GM23338 (cell line): Measurements from ENCODE around the gene TCERG1L. TPM values are rescaled to one million over a fixed set of nuclear protein-coding genes. Genes with fewer than 3 reads are reported as not detected.

ENCODE experiments used
- ATAC-seq: fragments of 200-7000 bp; cut with Tn5 transposase; 3 replicates; pipeline ENCODE4 v1.9.1; 2020
- DNase-seq: peaks from one replicate; pipeline ENCODE4 v3.0.0-alpha.2; 2015; ENCODE audit warnings: low spot score
- H2AFZ ChIP-seq: fragments of 200-600 bp; sonication (generic); 2 replicates; pipeline ENCODE4 v1.8.0; 2016; ENCODE audit warnings: antibody characterized with exemption, mild to moderate bottlenecking, moderate library complexity
- H3F3A ChIP-seq: fragments of 200-600 bp; sonication (generic); replicated peaks from 2 replicates; pipeline ENCODE4 v1.8.0; 2017; ENCODE audit warnings: antibody characterized with exemption, mixed run types, low read depth
- H3K27ac ChIP-seq: fragments of 200-600 bp; sonication (generic); 2 replicates; pipeline ENCODE4 v1.6.1; 2016; ENCODE audit warnings: low read depth
- H3K27me3 ChIP-seq: fragments of 200-600 bp; sonication (generic); 2 replicates; pipeline ENCODE4 v1.8.0; 2016; ENCODE audit warnings: mild to moderate bottlenecking, mixed run types, moderate library complexity; ENCODE audit not compliant: insufficient read depth
- H3K36me3 ChIP-seq: fragments of 200-600 bp; sonication (generic); 2 replicates; pipeline ENCODE4 v1.8.0; 2016; ENCODE audit warnings: mild to moderate bottlenecking; ENCODE audit not compliant: insufficient read depth
- H3K4me1 ChIP-seq: fragments of 200-600 bp; sonication (generic); 2 replicates; pipeline ENCODE4 v1.8.0; 2016; ENCODE audit warnings: mild to moderate bottlenecking, moderate library complexity; ENCODE audit not compliant: insufficient read depth
- H3K4me2 ChIP-seq: fragments of 200-600 bp; sonication (generic); 2 replicates; pipeline ENCODE4 v1.7.1; 2017; ENCODE audit warnings: mixed run types
- H3K4me3 ChIP-seq: fragments of 200-600 bp; sonication (generic); 2 replicates; pipeline ENCODE4 v1.6.1; 2016; ENCODE audit warnings: mixed run types
- H3K79me2 ChIP-seq: fragments of 200-600 bp; sonication (generic); replicated peaks from 2 replicates; pipeline ENCODE4 v1.8.0; 2017; ENCODE audit warnings: mild to moderate bottlenecking; ENCODE audit not compliant: insufficient read depth
- H3K9me2 ChIP-seq: fragments of 200-600 bp; sonication (generic); 2 replicates; pipeline ENCODE4 v1.8.0; 2017; ENCODE audit not compliant: insufficient read depth
- H4K20me1 ChIP-seq: fragments of 200-600 bp; sonication (generic); replicated peaks from 2 replicates; pipeline ENCODE4 v1.8.0; 2017; ENCODE audit warnings: mild to moderate bottlenecking; ENCODE audit not compliant: insufficient read depth
- H3K27ac Mint-ChIP-seq: 2 replicates; pipeline ENCODE4 v1.8.0; 2020; ENCODE audit warnings: inconsistent platforms, mild to moderate bottlenecking, moderate library complexity, mixed read lengths
- H3K27me3 Mint-ChIP-seq: 3 replicates; pipeline ENCODE4 v1.8.0; 2022; ENCODE audit warnings: low read depth, mild to moderate bottlenecking, moderate library complexity, mixed read lengths, inconsistent platforms; ENCODE audit not compliant: insufficient read depth, poor library complexity
- H3K36me3 Mint-ChIP-seq: 3 replicates; pipeline ENCODE4 v1.8.0; 2021; ENCODE audit warnings: low read depth, mild to moderate bottlenecking, inconsistent platforms, moderate library complexity, mixed read lengths
- H3K4me1 Mint-ChIP-seq: 3 replicates; pipeline ENCODE4 v1.8.0; 2020; ENCODE audit warnings: mild to moderate bottlenecking, inconsistent platforms, mixed read lengths
- H3K4me3 Mint-ChIP-seq: 3 replicates; pipeline ENCODE4 v1.8.0; 2021; ENCODE audit warnings: moderate library complexity, mild to moderate bottlenecking, inconsistent platforms, mixed read lengths
- H3K9me3 Mint-ChIP-seq: 3 replicates; pipeline ENCODE4 v1.8.0; 2020; ENCODE audit warnings: moderate library complexity, mild to moderate bottlenecking, inconsistent platforms, mixed read lengths
- CREB1 ChIP-seq: fragments of 250-450 bp; sonication (Bioruptor Pico); IDR thresholded peaks from 2 replicates; pipeline ENCODE4 v1.5.0; 2020; ENCODE audit warnings: low read depth, mild to moderate bottlenecking, moderate library complexity
- EZH2 ChIP-seq: fragments of 200-600 bp; sonication (generic); IDR thresholded peaks from one replicate; pipeline ENCODE4 v1.8.0; 2017; ENCODE audit warnings: antibody characterized with exemption, mild to moderate bottlenecking, low read depth; ENCODE audit not compliant: unreplicated experiment
- EZH2phosphoT487 ChIP-seq: fragments of 200-600 bp; sonication (generic); IDR thresholded peaks from one replicate; pipeline ENCODE4 v1.8.1; 2018; ENCODE audit warnings: antibody characterized with exemption; ENCODE audit not compliant: unreplicated experiment
- JUNB ChIP-seq: IDR thresholded peaks from one replicate; pipeline ENCODE4 v1.6.1; 2016; ENCODE audit warnings: antibody characterized with exemption; ENCODE audit not compliant: unreplicated experiment
- NANOG ChIP-seq: IDR thresholded peaks from 2 replicates; pipeline ENCODE4 v1.6.1; 2016; ENCODE audit warnings: antibody characterized with exemption, borderline replicate concordance
- POLR2AphosphoS5 ChIP-seq: IDR thresholded peaks from 2 replicates; pipeline ENCODE4 v1.6.1; 2016; ENCODE audit warnings: antibody characterized with exemption, low read depth
- STAT1 ChIP-seq: IDR thresholded peaks from one replicate; pipeline ENCODE4 v1.6.1; 2016; ENCODE audit warnings: antibody characterized with exemption; ENCODE audit not compliant: unreplicated experiment
- ZNF114 ChIP-seq: fragments of 250-450 bp; sonication (Bioruptor Pico); IDR thresholded peaks from 2 replicates; pipeline ENCODE4 v1.5.0; 2020; ENCODE audit warnings: mild to moderate bottlenecking, moderate library complexity
- ZNF331 ChIP-seq: fragments of 250-450 bp; sonication (Bioruptor Pico); IDR thresholded peaks from 2 replicates; pipeline ENCODE4 v1.5.0; 2020; ENCODE audit warnings: low read depth, mild to moderate bottlenecking, moderate library complexity
- ZNF462 ChIP-seq: fragments of 250-450 bp; sonication (Bioruptor Pico); IDR thresholded peaks from 2 replicates; pipeline ENCODE4 v1.5.0; 2020; ENCODE audit warnings: mild to moderate bottlenecking, moderate library complexity
- polyA plus RNA-seq: library from polyadenylated mRNA; unstranded; fragments of >200 nt; fragmentation: Nextera tagmentation; extraction: Ambion mirVana; gene quantifications from 2 replicates; pipeline ENCODE4 v1.2.1, GENCODE V29; 2016
- total RNA-seq: library from RNA; depleted of rRNA; stranded (reverse); fragments of >200 nt; shearing (Covaris generic); gene quantifications from 2 replicates; pipeline ENCODE4 v1.2.3, GENCODE V29; 2014
- TF ChIP-seq, protein P1 (sequence below): IDR thresholded peaks from 2 replicates; pipeline ENCODE4 v1.6.1; 2016; ENCODE audit warnings: antibody characterized with exemption
- TF ChIP-seq, protein P2 (sequence below), 2 experiments: fragments of 200-600 bp in 1 of 2; sonication (generic) in 1 of 2; conservative IDR thresholded peaks; 2 replicates each; pipeline versions ENCODE4 v1.5.1 to v1.6.1; 2016 to 2017; ENCODE audit warnings: antibody characterized with exemption in 2 of 2, low read depth in 2 of 2, mild to moderate bottlenecking in 2 of 2, moderate library complexity in 1 of 2
- TF ChIP-seq, protein P3 (sequence below): IDR thresholded peaks from one replicate; pipeline ENCODE4 v1.6.1; 2018; ENCODE audit warnings: antibody characterized with exemption; ENCODE audit not compliant: unreplicated experiment

Gene TCERG1L
- total and polyA plus RNA-seq, 2 experiments from 2014 or later = 3.9 to 5.5 TPM

GRCh38 chr10:131150126-131150525 lies 161.4 kb downstream of the TCERG1L start:
- no peaks in the 10 kb centered on the region for H3K79me2 ChIP-seq
- TF ChIP-seq STAT1 = no peak
- TF ChIP-seq, protein P1, sequence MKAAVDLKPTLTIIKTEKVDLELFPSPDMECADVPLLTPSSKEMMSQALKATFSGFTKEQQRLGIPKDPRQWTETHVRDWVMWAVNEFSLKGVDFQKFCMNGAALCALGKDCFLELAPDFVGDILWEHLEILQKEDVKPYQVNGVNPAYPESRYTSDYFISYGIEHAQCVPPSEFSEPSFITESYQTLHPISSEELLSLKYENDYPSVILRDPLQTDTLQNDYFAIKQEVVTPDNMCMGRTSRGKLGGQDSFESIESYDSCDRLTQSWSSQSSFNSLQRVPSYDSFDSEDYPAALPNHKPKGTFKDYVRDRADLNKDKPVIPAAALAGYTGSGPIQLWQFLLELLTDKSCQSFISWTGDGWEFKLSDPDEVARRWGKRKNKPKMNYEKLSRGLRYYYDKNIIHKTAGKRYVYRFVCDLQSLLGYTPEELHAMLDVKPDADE = no peak
- no peak for TF ChIP-seq CREB1 (CRISPR knock-in tag)
- TF ChIP-seq POLR2AphosphoS5 = no peak
- no peak for TF ChIP-seq ZNF331 (CRISPR knock-in tag)
- TF ChIP-seq, protein P2, sequence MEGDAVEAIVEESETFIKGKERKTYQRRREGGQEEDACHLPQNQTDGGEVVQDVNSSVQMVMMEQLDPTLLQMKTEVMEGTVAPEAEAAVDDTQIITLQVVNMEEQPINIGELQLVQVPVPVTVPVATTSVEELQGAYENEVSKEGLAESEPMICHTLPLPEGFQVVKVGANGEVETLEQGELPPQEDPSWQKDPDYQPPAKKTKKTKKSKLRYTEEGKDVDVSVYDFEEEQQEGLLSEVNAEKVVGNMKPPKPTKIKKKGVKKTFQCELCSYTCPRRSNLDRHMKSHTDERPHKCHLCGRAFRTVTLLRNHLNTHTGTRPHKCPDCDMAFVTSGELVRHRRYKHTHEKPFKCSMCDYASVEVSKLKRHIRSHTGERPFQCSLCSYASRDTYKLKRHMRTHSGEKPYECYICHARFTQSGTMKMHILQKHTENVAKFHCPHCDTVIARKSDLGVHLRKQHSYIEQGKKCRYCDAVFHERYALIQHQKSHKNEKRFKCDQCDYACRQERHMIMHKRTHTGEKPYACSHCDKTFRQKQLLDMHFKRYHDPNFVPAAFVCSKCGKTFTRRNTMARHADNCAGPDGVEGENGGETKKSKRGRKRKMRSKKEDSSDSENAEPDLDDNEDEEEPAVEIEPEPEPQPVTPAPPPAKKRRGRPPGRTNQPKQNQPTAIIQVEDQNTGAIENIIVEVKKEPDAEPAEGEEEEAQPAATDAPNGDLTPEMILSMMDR (conservative IDR thresholded peaks at IDR 0.05; ENCODE audit: low read depth in 2 of 2) = no peak
- no peak for TF ChIP-seq EZH2
- TF ChIP-seq, protein P3, sequence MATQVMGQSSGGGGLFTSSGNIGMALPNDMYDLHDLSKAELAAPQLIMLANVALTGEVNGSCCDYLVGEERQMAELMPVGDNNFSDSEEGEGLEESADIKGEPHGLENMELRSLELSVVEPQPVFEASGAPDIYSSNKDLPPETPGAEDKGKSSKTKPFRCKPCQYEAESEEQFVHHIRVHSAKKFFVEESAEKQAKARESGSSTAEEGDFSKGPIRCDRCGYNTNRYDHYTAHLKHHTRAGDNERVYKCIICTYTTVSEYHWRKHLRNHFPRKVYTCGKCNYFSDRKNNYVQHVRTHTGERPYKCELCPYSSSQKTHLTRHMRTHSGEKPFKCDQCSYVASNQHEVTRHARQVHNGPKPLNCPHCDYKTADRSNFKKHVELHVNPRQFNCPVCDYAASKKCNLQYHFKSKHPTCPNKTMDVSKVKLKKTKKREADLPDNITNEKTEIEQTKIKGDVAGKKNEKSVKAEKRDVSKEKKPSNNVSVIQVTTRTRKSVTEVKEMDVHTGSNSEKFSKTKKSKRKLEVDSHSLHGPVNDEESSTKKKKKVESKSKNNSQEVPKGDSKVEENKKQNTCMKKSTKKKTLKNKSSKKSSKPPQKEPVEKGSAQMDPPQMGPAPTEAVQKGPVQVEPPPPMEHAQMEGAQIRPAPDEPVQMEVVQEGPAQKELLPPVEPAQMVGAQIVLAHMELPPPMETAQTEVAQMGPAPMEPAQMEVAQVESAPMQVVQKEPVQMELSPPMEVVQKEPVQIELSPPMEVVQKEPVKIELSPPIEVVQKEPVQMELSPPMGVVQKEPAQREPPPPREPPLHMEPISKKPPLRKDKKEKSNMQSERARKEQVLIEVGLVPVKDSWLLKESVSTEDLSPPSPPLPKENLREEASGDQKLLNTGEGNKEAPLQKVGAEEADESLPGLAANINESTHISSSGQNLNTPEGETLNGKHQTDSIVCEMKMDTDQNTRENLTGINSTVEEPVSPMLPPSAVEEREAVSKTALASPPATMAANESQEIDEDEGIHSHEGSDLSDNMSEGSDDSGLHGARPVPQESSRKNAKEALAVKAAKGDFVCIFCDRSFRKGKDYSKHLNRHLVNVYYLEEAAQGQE = no peak
- TF ChIP-seq ZNF114 = no peak
- no peak for TF ChIP-seq ZNF462 (CRISPR knock-in tag)
- TF ChIP-seq JUNB = no peak
- TF ChIP-seq NANOG = no peak
- no peak for TF ChIP-seq EZH2phosphoT487
- H3K27ac ChIP-seq = no peak overlapping the region
- no peak overlapping the region for H3K4me3 ChIP-seq
- peaks cover 6% of the 10 kb centered on the region; the same call in 1 of the 2 replicates for H3K36me3 ChIP-seq
- H3K27me3 ChIP-seq = no peaks in the 10 kb centered on the region
- Mint-ChIP-seq H3K4me1 (no peaks in the 10 kb centered on the region), H3K27ac (no peak overlapping the region), H3K4me3 (no peak overlapping the region), H3K9me3 (peaks cover 88% of the 10 kb centered on the region), H3K36me3 (peaks cover 50% of the 10 kb centered on the region), H3K27me3 (peaks cover 6% of the 10 kb centered on the region)
- H3K4me1 ChIP-seq = no peaks in the 10 kb centered on the region
- no peaks in the 10 kb centered on the region for H3F3A ChIP-seq
- H3K4me2 ChIP-seq = no peak overlapping the region
- ATAC-seq (no peak), DNase-seq (no peak)
- H3K9me2 ChIP-seq = no peaks in the 10 kb centered on the region
- H2AFZ ChIP-seq = no peak overlapping the region
- H4K20me1 ChIP-seq = no peaks in the 10 kb centered on the region
